Measurements from ENCODE around the gene FCN3. TPM values are rescaled to one million over a fixed set of nuclear protein-coding genes. Genes with fewer than 3 reads are reported as not detected.

FCN3 gene
- total RNA-seq, 1 donor from 2014 or later = 13.2 TPM

- no peaks in the 10 kb centered on the region for H3K9me3 ChIP-seq
- H3K27ac ChIP-seq = no peak overlapping the region
- no peak overlapping the region for H3K4me3 ChIP-seq
- no peaks in the 10 kb centered on the region for H3K4me1 ChIP-seq
- TF ChIP-seq CTCF (IDR thresholded peaks at IDR 0.05) = no peak
- intact Hi-C loops (cut with DNase I) = no loop called here
- DNase-seq (ENCODE audit: low spot score in 2 of 2) = no peak
- H3K27me3 ChIP-seq = no peaks in the 10 kb centered on the region
- H3K36me3 ChIP-seq = peaks cover 52 to 74% of the 10 kb centered on the region in 2 donors
Observed at GRCh38 chr1:27331922-27332321, 42.7 kb downstream of the FCN3 start.

GRCh38 chr1:27331426-27331825 lies 43.2 kb downstream of the FCN3 start:
- Histone ChIP-seq H3K36me3 (peaks cover 47 to 74% of the 10 kb centered on the region in 2 donors), H3K4me3 (no peak overlapping the region), H3K4me1 (no peaks in the 10 kb centered on the region), H3K27ac (no peak overlapping the region), H3K9me3 (no peaks in the 10 kb centered on the region), H3K27me3 (no peaks in the 10 kb centered on the region)
- no peak for TF ChIP-seq CTCF (IDR thresholded peaks at IDR 0.05)
- intact Hi-C loops (cut with DNase I) = no loop called here
- no peak for DNase-seq (ENCODE audit: low spot score in 2 of 2)

DNA sequence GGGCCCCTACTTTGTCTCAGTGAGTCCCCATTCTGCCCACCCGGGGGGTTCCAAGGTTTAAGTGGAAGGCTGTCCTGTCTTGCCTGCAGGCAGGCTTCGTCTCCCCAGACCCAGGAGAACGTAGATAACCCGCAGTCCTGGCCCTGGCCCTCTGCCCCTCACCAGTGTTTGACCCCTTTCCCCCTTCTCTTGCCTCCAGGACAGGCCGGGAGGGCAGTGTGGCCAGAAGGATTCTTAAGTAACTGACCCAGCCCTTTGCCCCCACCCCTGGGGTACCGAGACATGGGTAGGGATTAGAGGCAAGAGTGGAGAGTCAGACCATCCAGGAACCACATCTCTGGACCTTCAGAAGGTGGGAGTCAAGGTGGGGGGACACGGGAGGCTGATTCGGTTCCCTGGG lies 43.8 kb downstream of the FCN3 start:
- Histone ChIP-seq H3K4me3 (no peak overlapping the region), H3K9me3 (no peaks in the 10 kb centered on the region), H3K36me3 (peaks cover 41 to 72% of the 10 kb centered on the region in 2 donors), H3K27ac (no peak overlapping the region), H3K27me3 (no peaks in the 10 kb centered on the region), H3K4me1 (no peaks in the 10 kb centered on the region)
- intact Hi-C loops (cut with DNase I) = no loop called here
- no peak for TF ChIP-seq CTCF (IDR thresholded peaks at IDR 0.05)
- no peak for DNase-seq (ENCODE audit: low spot score in 2 of 2)

GRCh38 chr1:27327964-27328363 lies 46.7 kb downstream of the FCN3 start:
- Histone ChIP-seq H3K4me3 (no peak overlapping the region), H3K27ac (no peak overlapping the region), H3K36me3 (peaks cover 21 to 52% of the 10 kb centered on the region in 2 donors), H3K27me3 (no peaks in the 10 kb centered on the region), H3K9me3 (no peaks in the 10 kb centered on the region), H3K4me1 (peaks cover 0 to 11% of the 10 kb centered on the region in 2 donors)
- TF ChIP-seq CTCF (IDR thresholded peaks at IDR 0.05) = no peak
- intact Hi-C loops (cut with DNase I) = no loop called here
- no peak for DNase-seq (ENCODE audit: low spot score in 2 of 2)

DNA sequence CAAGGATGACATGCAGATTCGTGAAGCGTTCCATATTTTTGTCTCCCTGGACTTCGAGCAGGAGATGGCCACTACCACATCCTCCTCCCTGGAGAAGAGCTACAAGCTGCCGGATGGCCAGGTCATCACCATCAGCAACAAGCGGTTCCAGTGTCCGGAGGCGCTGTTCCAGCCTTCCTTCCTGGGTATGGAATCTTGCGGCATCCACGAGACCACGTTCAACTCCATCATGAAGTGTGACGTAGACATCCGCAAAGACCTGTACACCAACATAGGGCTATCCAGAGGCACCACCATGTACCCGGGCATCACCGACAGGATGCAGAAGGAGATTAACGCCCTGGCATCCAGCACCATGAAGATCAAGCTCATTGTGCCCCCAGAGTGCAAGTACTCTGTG lies 49.3 kb downstream of the FCN3 start:
- no peak overlapping the region for H3K4me3 ChIP-seq
- no peak overlapping the region for H3K27ac ChIP-seq
- no peaks in the 10 kb centered on the region for H3K9me3 ChIP-seq
- no peaks in the 10 kb centered on the region for H3K27me3 ChIP-seq
- no peak for DNase-seq (ENCODE audit: low spot score in 2 of 2)
- H3K4me1 ChIP-seq = peaks cover 0 to 12% of the 10 kb centered on the region in 2 donors
- TF ChIP-seq CTCF (IDR thresholded peaks at IDR 0.05) = no peak
- intact Hi-C loops (cut with DNase I) = no loop called here
- peaks cover 11 to 28% of the 10 kb centered on the region in 2 donors for H3K36me3 ChIP-seq
